HG02970 (cell line): ENCODE measurements around the gene VNN1.
"Not testable (repeated sequence)": the region's sequence is repeated elsewhere in the genome, so short reads cannot be mapped to it uniquely, and the experiment has no call there.

ENCODE experiments used
- ATAC-seq: cut with Tn5 transposase; IDR thresholded peaks from one replicate; pipeline ENCODE4 v1.9.1; 2021; ENCODE audit warnings: mild to moderate bottlenecking, moderate library complexity, moderate number of reproducible peaks; ENCODE audit not compliant: unreplicated experiment, low FRiP score

The VNN1 gene

GRCh38 chr6:132725947-132726607, 12.2 kb upstream of the VNN1 start:
- no peak for ATAC-seq

- ATAC-seq, result no peak
Observed at GRCh38 chr6:132725471-132725870, 11.6 kb upstream of the VNN1 start.

GRCh38 chr6:132719736-132720448, 6.0 kb upstream of the VNN1 start:
- no peak for ATAC-seq

GRCh38 chr6:132715881-132716637, 2.2 kb upstream of the VNN1 start:
- no peak for ATAC-seq

- no peak for ATAC-seq
Observed at GRCh38 chr6:132715204-132715603, 1.3 kb upstream of the VNN1 start.

GRCh38 chr6:132714160-132714559, 305 bp upstream of the VNN1 start:
- ATAC-seq, result no peak

GRCh38 chr6:132712366-132712765, 1.5 kb downstream of the VNN1 start:
- ATAC-seq, result no peak

- ATAC-seq, result no peak
Observed at GRCh38 chr6:132708771-132709170, 5.1 kb downstream of the VNN1 start.

- ATAC-seq, result no peak
Observed at GRCh38 chr6:132708002-132708401, 5.9 kb downstream of the VNN1 start.

- not testable (repeated sequence) for ATAC-seq
Observed at GRCh38 chr6:132706756-132707155, 7.1 kb downstream of the VNN1 start.

- no peak for ATAC-seq
Observed at GRCh38 chr6:132703936-132704335, 9.9 kb downstream of the VNN1 start.

- no peak for ATAC-seq
Observed at GRCh38 chr6:132698608-132699007, 15.2 kb downstream of the VNN1 start.

GRCh38 chr6:132695773-132696172, 18.1 kb downstream of the VNN1 start:
- ATAC-seq, result no peak

GRCh38 chr6:132693478-132693877, 20.4 kb downstream of the VNN1 start:
- no peak for ATAC-seq

GRCh38 chr6:132690678-132691077, 23.2 kb downstream of the VNN1 start:
- ATAC-seq, result no peak

- ATAC-seq, result no peak
Observed at GRCh38 chr6:132687306-132687705, 26.5 kb downstream of the VNN1 start.

GRCh38 chr6:132686531-132686930, 27.3 kb downstream of the VNN1 start:
- no peak for ATAC-seq

GRCh38 chr6:132685009-132685408, 28.8 kb downstream of the VNN1 start:
- no peak for ATAC-seq

GRCh38 chr6:132684272-132684671, 29.6 kb downstream of the VNN1 start:
- no peak for ATAC-seq

GRCh38 chr6:132683543-132683942, 30.3 kb downstream of the VNN1 start:
- no peak for ATAC-seq

GRCh38 chr6:132679094-132679493, 34.8 kb downstream of the VNN1 start:
- not testable (repeated sequence) for ATAC-seq
